Measurements from ENCODE around the gene HMX1.

Gene HMX1

GRCh38 chr4:8854931-8855330 is 16.7 kb downstream of the HMX1 start:
- no peak for DNase-seq

GRCh38 chr4:8854016-8854415 is 17.6 kb downstream of the HMX1 start:
- DNase-seq, result no peak

- no peak for DNase-seq
These were observed 18.4 kb downstream of the HMX1 start for GRCh38 chr4:8853249-8853648.

GRCh38 chr4:8852118-8852704 is 19.4 kb downstream of the HMX1 start:
- DNase-seq, result no peak

DNA sequence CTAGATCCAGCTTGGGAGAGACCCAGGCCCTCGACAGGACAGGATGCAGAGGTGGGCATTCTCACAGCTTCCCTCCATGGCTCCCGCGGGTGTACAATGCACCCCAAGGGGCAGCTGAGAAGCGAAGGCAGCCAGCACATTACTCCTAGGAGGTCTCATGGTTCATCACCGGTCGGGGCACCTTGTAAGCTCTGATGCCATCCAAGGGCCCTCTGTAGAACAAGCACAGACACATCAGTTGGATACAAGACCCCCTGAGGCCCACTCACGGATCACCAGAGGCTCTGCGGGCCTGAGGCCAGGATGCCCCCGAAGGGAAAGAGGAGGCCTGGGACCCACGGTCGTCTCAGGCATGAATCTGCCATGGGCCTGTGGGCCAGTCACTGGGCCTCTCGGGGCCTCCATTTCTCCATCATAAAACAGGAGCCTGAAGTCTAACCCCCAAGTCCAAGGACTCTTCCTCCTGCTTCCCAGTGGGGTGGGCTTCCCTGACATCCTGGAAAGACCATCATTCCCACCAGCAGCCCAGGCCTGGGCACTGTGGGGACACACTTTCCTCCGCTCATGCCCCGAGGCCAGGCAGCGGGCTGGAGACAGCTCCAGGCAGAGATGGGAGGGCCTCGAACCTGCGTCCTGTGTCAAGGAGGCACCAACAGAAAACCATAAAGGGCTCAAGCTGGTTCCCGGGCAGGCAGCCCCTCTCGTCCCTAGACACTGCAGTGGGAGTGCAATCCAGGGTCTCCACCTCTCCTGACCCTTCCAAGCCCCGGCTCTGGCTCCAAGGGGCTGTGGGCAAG is 20.1 kb downstream of the HMX1 start:
- no peak for DNase-seq

- DNase-seq, result no peak
These were observed 20.8 kb downstream of the HMX1 start for GRCh38 chr4:8850830-8851188.

DNA sequence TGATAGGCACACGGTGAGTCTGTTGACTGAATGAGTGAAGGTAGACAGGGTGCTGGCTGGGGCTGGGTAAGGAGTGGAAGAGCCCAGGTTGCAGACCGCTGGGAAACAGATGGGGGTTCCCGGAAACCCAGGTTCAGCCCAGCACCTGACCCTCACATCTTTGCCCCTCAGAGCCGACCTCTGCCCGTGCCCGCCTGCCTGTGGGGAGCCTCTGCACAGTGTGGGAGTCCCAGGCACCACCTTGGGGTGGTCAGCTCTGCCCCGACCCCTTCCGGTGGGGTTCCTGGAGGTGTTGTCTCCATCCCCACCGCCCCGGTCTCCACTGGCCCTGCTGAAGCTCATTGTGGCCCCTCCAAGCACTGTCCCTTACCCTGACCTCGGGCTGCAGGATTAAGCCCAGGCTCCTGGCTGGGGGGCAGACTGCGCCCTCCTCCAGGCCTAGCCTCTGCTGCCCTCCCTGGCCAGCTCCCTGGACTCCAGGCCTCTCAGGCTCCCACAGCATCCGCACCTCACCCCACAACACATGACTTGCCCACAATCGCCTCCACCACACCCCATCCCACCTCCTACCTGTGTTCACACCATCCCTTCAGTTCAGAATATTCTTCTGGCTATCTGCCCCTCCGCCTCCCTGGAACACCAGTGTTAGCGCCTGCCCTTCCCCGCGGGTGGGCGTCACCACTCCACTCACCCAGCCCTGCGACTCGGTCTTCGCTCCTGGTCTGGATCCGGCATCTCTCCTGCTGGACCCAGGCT is 21.4 kb downstream of the HMX1 start:
- DNase-seq, result no peak

- DNase-seq, result no peak
These were observed 22.2 kb downstream of the HMX1 start for GRCh38 chr4:8849266-8850073.

GRCh38 chr4:8848507-8849265 is 23.0 kb downstream of the HMX1 start:
- DNase-seq, result no peak

GRCh38 chr4:8847764-8848163 is 23.9 kb downstream of the HMX1 start:
- no peak for DNase-seq

GRCh38 chr4:8847331-8847730 is 24.3 kb downstream of the HMX1 start:
- no peak for DNase-seq

DNA sequence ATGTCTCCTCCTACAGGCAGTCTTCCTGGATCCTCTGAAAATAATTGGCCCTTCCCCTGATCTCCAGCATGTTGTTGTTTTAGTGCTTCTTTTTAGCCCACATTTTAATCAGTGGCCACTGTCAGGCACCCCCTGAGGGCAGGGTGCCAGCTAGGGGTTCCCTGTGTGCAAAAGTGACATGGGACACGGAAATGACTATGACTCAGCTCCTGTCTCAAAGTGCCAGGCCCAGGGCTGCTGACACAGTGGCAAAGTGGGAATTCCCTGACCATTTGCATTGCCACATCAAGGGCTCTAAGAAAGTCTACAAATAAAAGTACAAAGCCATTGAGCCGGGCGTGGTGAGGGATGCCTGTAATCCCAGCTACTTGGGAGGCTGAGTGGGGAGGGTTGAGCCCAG is 24.8 kb downstream of the HMX1 start:
- no peak for DNase-seq

DNA sequence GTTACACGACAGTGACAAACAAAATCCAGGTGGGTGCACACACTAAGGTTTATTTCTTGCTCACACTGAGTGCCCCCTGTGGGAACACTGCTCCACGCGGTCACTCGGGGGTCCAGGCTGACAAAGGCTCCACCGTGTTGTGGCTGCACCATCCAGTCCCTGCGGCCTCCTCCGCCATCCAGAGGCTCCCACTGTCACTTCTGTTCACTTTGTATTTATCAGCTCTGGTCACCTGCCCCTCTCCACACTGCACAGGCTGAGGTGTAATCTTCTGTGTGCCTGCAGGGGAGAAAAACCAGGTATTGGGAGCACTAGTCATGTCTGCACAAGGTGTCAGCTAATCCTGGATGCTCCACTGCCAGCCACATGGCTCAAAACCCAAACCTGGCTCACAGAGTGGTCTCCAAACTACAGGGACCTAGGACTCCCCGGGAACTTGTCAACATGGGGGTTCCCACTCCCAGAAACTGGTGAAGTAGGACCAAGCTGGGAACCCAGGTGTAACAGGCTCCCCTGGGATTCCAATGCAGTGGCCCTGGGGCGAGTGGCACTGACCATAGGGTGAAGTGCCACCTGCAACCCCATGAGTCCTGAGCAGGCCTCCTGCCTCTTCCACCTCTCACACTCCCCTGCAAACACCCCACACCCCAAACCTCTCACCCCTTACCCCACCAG is 25.5 kb downstream of the HMX1 start:
- no peak for DNase-seq

DNA sequence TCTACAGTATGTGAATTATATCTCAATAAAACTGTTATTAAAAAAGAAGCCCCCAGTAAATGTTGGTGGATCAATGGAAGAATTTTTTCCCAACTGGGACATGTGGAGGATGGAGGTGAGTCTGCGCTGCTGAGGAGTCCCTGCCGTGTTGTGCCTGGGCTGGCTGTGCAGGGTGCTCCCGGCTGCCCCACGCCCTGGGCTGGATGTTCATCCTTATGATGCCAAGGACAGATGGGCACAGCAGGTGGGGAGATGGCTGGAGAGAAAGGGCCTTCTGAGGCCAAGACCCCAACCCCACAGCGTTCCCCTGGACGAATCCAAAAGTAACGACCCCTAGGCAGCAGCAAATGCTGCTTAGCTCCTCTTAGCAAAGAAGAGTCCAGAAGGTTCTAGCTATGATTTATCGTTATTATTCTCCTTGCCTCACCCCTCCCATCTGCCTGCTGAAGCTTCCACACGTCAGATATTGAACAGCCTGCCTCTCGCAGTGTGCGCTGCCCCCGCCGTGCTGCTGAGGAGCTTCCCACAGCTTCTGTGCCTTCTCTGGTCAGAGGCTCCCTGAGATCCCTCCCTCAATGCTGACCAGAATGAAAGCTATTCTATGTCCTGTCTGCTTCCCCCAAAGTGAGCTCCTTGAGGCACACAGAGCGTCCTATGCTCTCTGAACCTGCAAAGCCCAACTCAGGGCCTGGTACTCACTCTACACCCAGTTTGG is 26.5 kb downstream of the HMX1 start:
- DNase-seq, result no peak

- DNase-seq, result no peak
These were observed 28.0 kb downstream of the HMX1 start for GRCh38 chr4:8843597-8843996.

DNA sequence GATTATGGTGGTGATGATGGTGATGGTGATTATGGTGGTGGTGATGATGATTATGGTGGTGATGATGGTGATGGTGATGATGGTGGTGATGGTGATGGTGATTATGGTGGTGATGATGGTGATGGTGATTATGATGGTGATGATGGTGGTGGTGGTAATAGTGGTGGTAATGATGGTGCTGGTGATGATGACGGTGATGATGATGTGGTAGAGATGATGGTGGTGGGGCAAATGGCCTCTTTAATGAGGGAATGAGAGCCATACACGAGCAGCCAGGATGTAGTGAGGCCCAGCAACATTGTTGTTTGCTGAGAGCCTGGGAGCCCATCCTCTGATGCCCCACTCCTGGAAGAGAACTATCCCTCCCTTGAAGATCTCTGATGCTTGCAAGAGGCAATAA is 29.0 kb downstream of the HMX1 start:
- DNase-seq, result no peak

GRCh38 chr4:8841678-8842268 is 29.9 kb downstream of the HMX1 start:
- DNase-seq, result no peak

- no peak for DNase-seq
These were observed 30.7 kb downstream of the HMX1 start for GRCh38 chr4:8840816-8841455.

DNA sequence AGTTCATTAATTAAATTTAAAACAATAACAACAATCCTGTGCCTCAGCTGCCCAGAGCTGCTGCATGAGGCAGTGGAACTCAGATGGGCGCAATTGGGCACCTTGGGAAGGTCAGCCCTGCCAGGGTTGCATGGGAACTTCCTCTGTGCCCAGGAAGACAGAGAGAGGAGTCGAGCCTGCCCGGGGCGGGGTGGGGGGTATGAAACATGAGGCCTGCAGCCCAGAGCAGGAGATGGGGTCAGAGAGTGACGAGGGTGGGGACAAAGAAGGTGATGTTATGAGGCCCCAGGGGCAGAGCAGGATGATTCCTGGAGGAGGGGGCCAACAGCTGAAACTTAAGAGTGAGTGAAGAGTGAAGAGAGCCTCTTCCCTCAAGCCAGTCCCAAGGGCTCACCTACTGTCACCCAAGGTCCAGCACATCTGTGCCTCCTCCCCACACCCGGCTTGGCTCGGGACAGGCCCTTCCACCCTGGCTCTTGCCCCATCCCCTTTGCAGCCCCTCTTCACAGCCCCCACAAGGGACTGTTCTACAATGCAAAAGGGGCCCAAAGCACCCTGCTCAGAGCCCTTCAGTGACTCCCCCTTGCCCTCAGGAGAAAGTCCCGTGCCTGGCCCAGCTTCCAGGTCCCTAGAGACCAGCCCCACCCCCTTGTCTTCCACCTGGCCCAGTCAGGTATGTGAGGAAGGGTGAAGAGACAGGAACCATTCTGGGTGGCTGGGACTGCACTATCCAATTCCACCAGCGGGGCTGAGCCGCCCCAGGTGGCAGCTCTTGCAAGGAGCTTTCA is 31.4 kb downstream of the HMX1 start:
- DNase-seq, result no peak
